Measurements from ENCODE around the gene ATXN10. TPM values are rescaled to one million over a fixed set of nuclear protein-coding genes. Genes with fewer than 3 reads are reported as not detected.

The ATXN10 gene
- total and polyA plus RNA-seq, 11 donors = 55.0 to 192 (median 149) TPM

- 82 to 93% (median 83%) methylated on average over 8 to 22 of the region's 22 CpGs for WGBS, 4 donors
- H3K27me3 ChIP-seq = peaks cover 6 to 39% (median 23%) of the 10 kb centered on the region in 9 donors
Measured at GRCh38 chr22:45891996-45892621, 220.5 kb downstream of the ATXN10 start.

GRCh38 chr22:45892681-45893461 is 221.2 kb downstream of the ATXN10 start:
- TF ChIP-seq POLR2A (IDR thresholded peaks at IDR 0.05) (no peak), CTCF (IDR thresholded peaks at IDR 0.05) (no peak)
- DNase-seq = peak in 3 of 5 donors; percentile 13 to 36 (median 18)
- intact Hi-C loops (cut with DNase I) = no loop called here

More at GRCh38 chr22:45891996-45892621, 220.5 kb downstream of the ATXN10 start:
- Histone ChIP-seq H3K4me3 (no peak overlapping the region), H3K4me1 (peaks cover 0 to 6% (median 0%) of the 10 kb centered on the region in 12 donors), H3K9me3 (no peaks in the 10 kb centered on the region), H3K27ac (no peak overlapping the region), H3K36me3 (no peaks in the 10 kb centered on the region)
- no peak for TF ChIP-seq CTCF (IDR thresholded peaks at IDR 0.05)
- no peak for TF ChIP-seq POLR2A (IDR thresholded peaks at IDR 0.05)
- ATAC-seq (no peak), DNase-seq (peak in 3 of 5 donors; percentile 11 to 46 (median 14))
- intact Hi-C loops (cut with DNase I) = no loop called here

GRCh38 chr22:45893516-45893915 is 221.9 kb downstream of the ATXN10 start:
- DNase-seq = no peak
- 75 to 84% (median 78%) methylated on average over 9 of the region's 9 CpGs for WGBS, 4 donors

More at GRCh38 chr22:45892681-45893461, 221.2 kb downstream of the ATXN10 start:
- Histone ChIP-seq H3K27me3 (peaks cover 5 to 41% (median 23%) of the 10 kb centered on the region in 9 donors), H3K9me3 (no peaks in the 10 kb centered on the region), H3K4me1 (peaks cover 0 to 6% (median 0%) of the 10 kb centered on the region in 12 donors), H3K36me3 (no peaks in the 10 kb centered on the region), H3K27ac (no peak overlapping the region), H3K4me3 (no peak overlapping the region)
- ATAC-seq = no peak
- WGBS, 4 donors = 73 to 82% (median 74%) methylated on average over 13 to 16 of the region's 16 CpGs

More at GRCh38 chr22:45893516-45893915, 221.9 kb downstream of the ATXN10 start:
- H3K9me3 ChIP-seq = no peaks in the 10 kb centered on the region
- peaks cover 4 to 47% (median 22%) of the 10 kb centered on the region in 9 donors for H3K27me3 ChIP-seq
- no peak overlapping the region for H3K27ac ChIP-seq
- H3K36me3 ChIP-seq = no peaks in the 10 kb centered on the region
- peaks cover 0 to 6% (median 0%) of the 10 kb centered on the region in 12 donors for H3K4me1 ChIP-seq
- no peak for TF ChIP-seq POLR2A (IDR thresholded peaks at IDR 0.05)
- no peak for TF ChIP-seq CTCF (IDR thresholded peaks at IDR 0.05)
- intact Hi-C loops (cut with DNase I) = no loop called here
- no peak overlapping the region for H3K4me3 ChIP-seq
- ATAC-seq = no peak

Small RNA genes lying within 50 kb of the gene (microRNA-seq; reads per million reads assigned to microRNA genes)
- 0 to 0.60 (median 0.13) reads per million in 4 donors for gene MIR4762

Other genes with a start within 250 kb of the ATXN10 start
- gene FBLN1, start 169.0 kb upstream of the ATXN10 start, total RNA-seq = 100 to 1,000 TPM in 1 of 9 donors, 10 to 100 TPM in 8; 30.0 to 239 (median 50.3) TPM
- 10 to 100 TPM; 22.4 to 36.8 TPM for gene FBLN1, start 169.0 kb upstream of the ATXN10 start, polyA plus RNA-seq